ENCODE measurements around the gene SMYD3.

Gene SMYD3

GRCh38 chr1:245855846-245856730 is 651.0 kb downstream of the SMYD3 start:
- Histone ChIP-seq H3K27ac (ENCODE audit: low read length) (no peak overlapping the region), H3K4me3 (ENCODE audit: low read length) (no peak overlapping the region), H3K36me3 (replicated peaks; ENCODE audit: insufficient read depth, low read length) (no peaks in the 10 kb centered on the region), H3K9ac (ENCODE audit: low read length) (no peak overlapping the region), H3K79me2 (ENCODE audit: low read length) (no peaks in the 10 kb centered on the region), H3K9me3 (replicated peaks; ENCODE audit: insufficient read depth, low read length) (no peaks in the 10 kb centered on the region), H2AFZ (ENCODE audit: low read length) (no peak overlapping the region), H3K9me2 (replicated peaks; ENCODE audit: insufficient read depth, low read length) (no peaks in the 10 kb centered on the region), H3K4me2 (ENCODE audit: low read depth, low read length) (no peak overlapping the region), H3F3A (ENCODE audit: insufficient read depth, low read length) (no peaks in the 10 kb centered on the region), H3K4me1 (ENCODE audit: low read length) (no peaks in the 10 kb centered on the region), H3K27me3 (replicated peaks; ENCODE audit: insufficient read depth, low read length) (no peaks in the 10 kb centered on the region), H4K20me1 (ENCODE audit: insufficient read depth, low read length) (no peaks in the 10 kb centered on the region)
- DNase-seq: no peak
- TF ChIP-seq EZH2 (optimal IDR thresholded peaks at IDR 0.05; ENCODE audit: low read depth, low read length) (no peak), CTCF (IDR thresholded peaks at IDR 0.05; ENCODE audit: low read length) (no peak), EZH2phosphoT487 (IDR thresholded peaks at IDR 0.05; ENCODE audit: low read length) (no peak)

GRCh38 chr1:245853291-245853690 is 653.8 kb downstream of the SMYD3 start:
- H3K27me3 ChIP-seq (replicated peaks; ENCODE audit: insufficient read depth, low read length): no peaks in the 10 kb centered on the region
- H3K27ac ChIP-seq (ENCODE audit: low read length): no peak overlapping the region
- H4K20me1 ChIP-seq (ENCODE audit: insufficient read depth, low read length): no peaks in the 10 kb centered on the region
- no peak overlapping the region for H3K4me2 ChIP-seq (ENCODE audit: low read depth, low read length)
- no peaks in the 10 kb centered on the region for H3K4me1 ChIP-seq (ENCODE audit: low read length)
- H3K4me3 ChIP-seq (ENCODE audit: low read length): no peak overlapping the region
- no peak overlapping the region for H2AFZ ChIP-seq (ENCODE audit: low read length)
- no peaks in the 10 kb centered on the region for H3K9me3 ChIP-seq (replicated peaks; ENCODE audit: insufficient read depth, low read length)
- H3K9me2 ChIP-seq (replicated peaks; ENCODE audit: insufficient read depth, low read length): no peaks in the 10 kb centered on the region
- H3K9ac ChIP-seq (ENCODE audit: low read length): no peak overlapping the region
- TF ChIP-seq CTCF (IDR thresholded peaks at IDR 0.05; ENCODE audit: low read length): no peak
- no peak for TF ChIP-seq EZH2 (optimal IDR thresholded peaks at IDR 0.05; ENCODE audit: low read depth, low read length)
- TF ChIP-seq EZH2phosphoT487 (IDR thresholded peaks at IDR 0.05; ENCODE audit: low read length): no peak
- no peaks in the 10 kb centered on the region for H3K79me2 ChIP-seq (ENCODE audit: low read length)
- no peaks in the 10 kb centered on the region for H3F3A ChIP-seq (ENCODE audit: insufficient read depth, low read length)
- no peaks in the 10 kb centered on the region for H3K36me3 ChIP-seq (replicated peaks; ENCODE audit: insufficient read depth, low read length)
- DNase-seq: no peak

DNA sequence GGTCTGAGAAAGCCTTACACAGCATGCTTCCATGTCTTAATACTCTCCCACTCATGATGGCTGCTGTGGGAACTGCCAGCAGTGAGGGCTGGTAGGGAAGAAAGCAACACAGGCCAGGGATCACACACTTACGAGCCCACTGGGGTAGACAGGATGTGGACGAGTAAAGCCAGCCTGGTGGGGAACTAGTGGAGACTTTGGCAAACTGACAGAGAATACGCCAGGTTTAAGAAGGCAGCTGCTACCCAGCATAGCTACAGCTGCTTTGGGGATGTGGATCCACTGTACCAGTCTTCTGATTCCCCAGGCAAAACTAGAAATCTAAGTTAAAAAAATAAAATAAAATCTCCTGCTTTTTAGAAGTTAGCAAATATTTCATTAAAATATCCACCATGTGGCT is 664.0 kb downstream of the SMYD3 start:
- Histone ChIP-seq H3K9me3 (replicated peaks; ENCODE audit: insufficient read depth, low read length) (no peaks in the 10 kb centered on the region), H3K4me1 (ENCODE audit: low read length) (no peaks in the 10 kb centered on the region), H3K27me3 (replicated peaks; ENCODE audit: insufficient read depth, low read length) (no peaks in the 10 kb centered on the region), H3K9ac (ENCODE audit: low read length) (no peak overlapping the region), H3K9me2 (replicated peaks; ENCODE audit: insufficient read depth, low read length) (no peaks in the 10 kb centered on the region), H3K27ac (ENCODE audit: low read length) (no peak overlapping the region), H3K4me2 (ENCODE audit: low read depth, low read length) (no peak overlapping the region), H3K36me3 (replicated peaks; ENCODE audit: insufficient read depth, low read length) (no peaks in the 10 kb centered on the region), H3K79me2 (ENCODE audit: low read length) (no peaks in the 10 kb centered on the region), H3K4me3 (ENCODE audit: low read length) (no peak overlapping the region), H3F3A (ENCODE audit: insufficient read depth, low read length) (no peaks in the 10 kb centered on the region), H4K20me1 (ENCODE audit: insufficient read depth, low read length) (no peaks in the 10 kb centered on the region), H2AFZ (ENCODE audit: low read length) (no peak overlapping the region)
- TF ChIP-seq EZH2 (optimal IDR thresholded peaks at IDR 0.05; ENCODE audit: low read depth, low read length) (no peak), CTCF (IDR thresholded peaks at IDR 0.05; ENCODE audit: low read length) (no peak), EZH2phosphoT487 (IDR thresholded peaks at IDR 0.05; ENCODE audit: low read length) (no peak)
- no peak for DNase-seq
